ENCODE measurements around the gene ANKRD28. TPM values are rescaled to one million over a fixed set of nuclear protein-coding genes. Genes with fewer than 3 reads are reported as not detected.

The ANKRD28 gene
- total RNA-seq, 6 experiments from 2014 or later, result 16.4 to 32.2 (median 25.7) TPM

GRCh38 chr3:15801298-15801697, 3.5 kb upstream of the ANKRD28 start:
- 63% methylated on average over 3 of the region's 3 CpGs for WGBS (ENCODE audit: insufficient coverage, low coverage, low lambda C conversion rate, missing lambda C conversion rate)
- DNase-seq, result no peak
- H3K27me3 ChIP-seq, result no peaks in the 10 kb centered on the region
- H3K9me3 ChIP-seq, result no peaks in the 10 kb centered on the region
- H3K27ac ChIP-seq, result no peak overlapping the region
- H3K4me1 ChIP-seq, result peaks cover 0 to 35% (median 12%) of the 10 kb centered on the region in 4 donors
- H3K4me3 ChIP-seq, result no peak overlapping the region
- H3K36me3 ChIP-seq, result no peaks in the 10 kb centered on the region
- TF ChIP-seq CTCF (IDR thresholded peaks at IDR 0.05), result no peak
- no peak for TF ChIP-seq POLR2A (IDR thresholded peaks at IDR 0.05)
- ATAC-seq, result no peak
- intact Hi-C loops (cut with DNase I), result no loop called here

- Histone ChIP-seq H3K4me3 (no peak overlapping the region), H3K4me1 (peaks cover 0 to 40% (median 12%) of the 10 kb centered on the region in 4 donors), H3K36me3 (no peaks in the 10 kb centered on the region), H3K27me3 (no peaks in the 10 kb centered on the region), H3K27ac (peak overlapping the region in 1 of 3 donors; percentile 20), H3K9me3 (no peaks in the 10 kb centered on the region)
- TF ChIP-seq CTCF (IDR thresholded peaks at IDR 0.05) (no peak), POLR2A (IDR thresholded peaks at IDR 0.05) (no peak)
- no peak for ATAC-seq
- intact Hi-C loops (cut with DNase I), result no loop called here
- no peak for DNase-seq
These were observed 3.0 kb upstream of the ANKRD28 start for GRCh38 chr3:15800780-15801179.

- intact Hi-C loops (cut with DNase I), result no loop called here
- H3K27ac ChIP-seq, result peak overlapping the region in 1 of 3 donors; percentile 20
- peak; percentile 44 to 69 (median 50) for ATAC-seq
These were observed 2.5 kb upstream of the ANKRD28 start for GRCh38 chr3:15800327-15800726.

GRCh38 chr3:15798533-15799245, 910 bp upstream of the ANKRD28 start:
- intact Hi-C loops (cut with DNase I), result no loop called here
- H3K27ac ChIP-seq, result peak overlapping the region in 2 of 3 donors; percentile 50 to 56
- peaks cover 0 to 41% (median 12%) of the 10 kb centered on the region in 4 donors for H3K4me1 ChIP-seq

More at GRCh38 chr3:15800327-15800726, 2.5 kb upstream of the ANKRD28 start:
- Histone ChIP-seq H3K27me3 (no peaks in the 10 kb centered on the region), H3K36me3 (no peaks in the 10 kb centered on the region), H3K4me1 (peaks cover 0 to 44% (median 12%) of the 10 kb centered on the region in 4 donors), H3K9me3 (no peaks in the 10 kb centered on the region), H3K4me3 (no peak overlapping the region)
- TF ChIP-seq POLR2A (IDR thresholded peaks at IDR 0.05) (no peak), CTCF (IDR thresholded peaks at IDR 0.05) (no peak)
- no peak for DNase-seq

More at GRCh38 chr3:15798533-15799245, 910 bp upstream of the ANKRD28 start:
- Histone ChIP-seq H3K36me3 (no peaks in the 10 kb centered on the region), H3K4me3 (no peak overlapping the region), H3K27me3 (no peaks in the 10 kb centered on the region), H3K9me3 (no peaks in the 10 kb centered on the region)
- TF ChIP-seq CTCF (IDR thresholded peaks at IDR 0.05) (no peak), POLR2A (IDR thresholded peaks at IDR 0.05) (no peak)
- ATAC-seq (no peak), DNase-seq (no peak)
- 34% methylated on average over 2 of the region's 2 CpGs for WGBS (ENCODE audit: insufficient coverage, low coverage, low lambda C conversion rate, missing lambda C conversion rate)
